Measurements from ENCODE around the gene OR10K1.

Gene OR10K1

DNA sequence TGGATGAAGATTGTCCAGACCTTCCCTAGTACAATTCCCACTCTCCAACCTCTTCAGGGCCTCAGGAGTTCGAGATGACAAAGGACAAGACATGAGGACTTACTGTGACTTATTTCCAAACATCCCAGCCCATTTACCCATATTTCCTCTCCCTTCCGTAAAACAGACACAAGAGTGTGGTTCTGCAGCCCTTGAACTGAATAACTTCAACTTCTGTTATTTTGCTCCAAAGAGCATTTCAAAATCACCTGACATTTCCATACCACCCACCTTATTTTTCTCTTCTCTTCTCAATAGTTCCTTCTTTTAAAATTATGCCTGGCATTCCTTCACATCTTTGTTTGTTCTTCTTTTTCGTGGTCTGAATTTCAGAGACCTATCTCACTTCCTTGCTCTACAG is 26.9 kb upstream of the OR10K1 start:
- H3K9me2 ChIP-seq (replicated peaks; ENCODE audit: control insufficient read depth, low read length): no peaks in the 10 kb centered on the region
- no peak overlapping the region for H3K4me2 ChIP-seq (ENCODE audit: low read length)
- TF ChIP-seq, protein P1, sequence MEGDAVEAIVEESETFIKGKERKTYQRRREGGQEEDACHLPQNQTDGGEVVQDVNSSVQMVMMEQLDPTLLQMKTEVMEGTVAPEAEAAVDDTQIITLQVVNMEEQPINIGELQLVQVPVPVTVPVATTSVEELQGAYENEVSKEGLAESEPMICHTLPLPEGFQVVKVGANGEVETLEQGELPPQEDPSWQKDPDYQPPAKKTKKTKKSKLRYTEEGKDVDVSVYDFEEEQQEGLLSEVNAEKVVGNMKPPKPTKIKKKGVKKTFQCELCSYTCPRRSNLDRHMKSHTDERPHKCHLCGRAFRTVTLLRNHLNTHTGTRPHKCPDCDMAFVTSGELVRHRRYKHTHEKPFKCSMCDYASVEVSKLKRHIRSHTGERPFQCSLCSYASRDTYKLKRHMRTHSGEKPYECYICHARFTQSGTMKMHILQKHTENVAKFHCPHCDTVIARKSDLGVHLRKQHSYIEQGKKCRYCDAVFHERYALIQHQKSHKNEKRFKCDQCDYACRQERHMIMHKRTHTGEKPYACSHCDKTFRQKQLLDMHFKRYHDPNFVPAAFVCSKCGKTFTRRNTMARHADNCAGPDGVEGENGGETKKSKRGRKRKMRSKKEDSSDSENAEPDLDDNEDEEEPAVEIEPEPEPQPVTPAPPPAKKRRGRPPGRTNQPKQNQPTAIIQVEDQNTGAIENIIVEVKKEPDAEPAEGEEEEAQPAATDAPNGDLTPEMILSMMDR (IDR thresholded peaks at IDR 0.05; ENCODE audit: low read depth, low read length, poor library complexity, severe bottlenecking): no peak
- TF ChIP-seq EZH2phosphoT487 (IDR thresholded peaks at IDR 0.05; ENCODE audit: borderline replicate concordance, low read length): no peak
- no peaks in the 10 kb centered on the region for H3F3A ChIP-seq (ENCODE audit: control insufficient read depth, insufficient read depth)
- no peaks in the 10 kb centered on the region for H4K20me1 ChIP-seq (ENCODE audit: control insufficient read depth, insufficient read depth, low read depth, low read length)
- H3K9me3 ChIP-seq (ENCODE audit: control insufficient read depth, insufficient read depth, low read length): no peaks in the 10 kb centered on the region
- H3K4me1 ChIP-seq (ENCODE audit: control insufficient read depth, low read length): no peaks in the 10 kb centered on the region
- no peak overlapping the region for H3K4me3 ChIP-seq (ENCODE audit: low read length)
- H3K27ac ChIP-seq (ENCODE audit: low read depth, low read length): no peak overlapping the region
- no peaks in the 10 kb centered on the region for H3K79me2 ChIP-seq (ENCODE audit: control insufficient read depth, low read length)
- peaks cover 4% of the 10 kb centered on the region for H3K27me3 ChIP-seq (ENCODE audit: control insufficient read depth, low read length)
- no peaks in the 10 kb centered on the region for H3K36me3 ChIP-seq (ENCODE audit: control insufficient read depth, low read length)

DNA sequence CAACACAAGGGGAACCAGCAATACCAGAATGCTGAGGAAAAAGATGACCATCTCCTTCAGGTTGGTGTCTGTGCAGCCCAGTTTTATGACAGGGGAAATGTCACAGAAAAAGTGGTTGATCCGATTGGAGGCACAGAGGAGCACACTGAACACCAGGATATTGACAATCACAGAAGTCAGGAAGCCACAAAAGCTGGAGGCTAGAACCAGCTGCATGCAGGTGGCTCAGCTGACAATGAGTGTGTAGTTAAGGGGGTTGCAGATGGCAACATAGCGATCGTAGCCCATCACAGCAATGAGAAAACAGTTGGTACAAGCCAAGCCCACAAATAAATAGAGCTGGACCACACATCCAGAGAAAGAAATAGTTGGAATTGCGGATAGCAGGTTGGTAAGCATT is 16.3 kb upstream of the OR10K1 start:
- Histone ChIP-seq H4K20me1 (ENCODE audit: control insufficient read depth, insufficient read depth, low read depth, low read length) (no peaks in the 10 kb centered on the region), H3K9me3 (ENCODE audit: control insufficient read depth, insufficient read depth, low read length) (no peaks in the 10 kb centered on the region), H3K9me2 (replicated peaks; ENCODE audit: control insufficient read depth, low read length) (no peaks in the 10 kb centered on the region), H3K36me3 (ENCODE audit: control insufficient read depth, low read length) (no peaks in the 10 kb centered on the region), H3K4me1 (ENCODE audit: control insufficient read depth, low read length) (no peaks in the 10 kb centered on the region), H3K4me3 (ENCODE audit: low read length) (no peak overlapping the region), H3K27ac (ENCODE audit: low read depth, low read length) (no peak overlapping the region), H3K27me3 (ENCODE audit: control insufficient read depth, low read length) (no peaks in the 10 kb centered on the region; the same call in 1 of the 2 replicates), H3K79me2 (ENCODE audit: control insufficient read depth, low read length) (no peaks in the 10 kb centered on the region), H3F3A (ENCODE audit: control insufficient read depth, insufficient read depth) (no peaks in the 10 kb centered on the region), H3K4me2 (ENCODE audit: low read length) (no peak overlapping the region)
- TF ChIP-seq, protein P1 (IDR thresholded peaks at IDR 0.05; ENCODE audit: low read depth, low read length, poor library complexity, severe bottlenecking): no peak
- TF ChIP-seq EZH2phosphoT487 (IDR thresholded peaks at IDR 0.05; ENCODE audit: borderline replicate concordance, low read length): no peak

DNA sequence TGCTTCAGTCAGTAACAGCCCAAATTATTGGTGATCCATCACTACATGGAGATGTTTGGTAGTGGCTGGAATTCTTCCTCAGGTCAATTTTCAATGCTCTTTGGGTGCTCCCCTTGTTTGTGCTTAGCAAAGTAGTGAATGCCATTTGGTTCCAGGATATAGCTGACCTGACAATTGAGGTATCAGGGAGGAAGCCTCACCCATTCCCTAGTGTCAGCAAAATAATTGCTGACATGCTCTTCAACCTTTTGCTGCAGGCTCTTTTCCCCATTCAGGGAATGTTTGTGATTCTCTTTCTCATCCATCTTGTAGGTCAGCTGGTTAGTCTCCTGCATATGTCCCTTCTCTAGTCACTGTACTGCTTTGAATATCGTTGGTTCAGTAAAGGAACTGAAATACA is 7.1 kb upstream of the OR10K1 start:
- H3K9me2 ChIP-seq (replicated peaks; ENCODE audit: control insufficient read depth, low read length): no peaks in the 10 kb centered on the region
- no peak for TF ChIP-seq EZH2phosphoT487 (IDR thresholded peaks at IDR 0.05; ENCODE audit: borderline replicate concordance, low read length)
- TF ChIP-seq, protein P1 (IDR thresholded peaks at IDR 0.05; ENCODE audit: low read depth, low read length, poor library complexity, severe bottlenecking): no peak
- H3F3A ChIP-seq (ENCODE audit: control insufficient read depth, insufficient read depth): no peaks in the 10 kb centered on the region
- no peak overlapping the region for H3K4me2 ChIP-seq (ENCODE audit: low read length)
- no peaks in the 10 kb centered on the region; the same call in 1 of the 2 replicates for H3K27me3 ChIP-seq (ENCODE audit: control insufficient read depth, low read length)
- H3K4me3 ChIP-seq (ENCODE audit: low read length): no peak overlapping the region
- H3K4me1 ChIP-seq (ENCODE audit: control insufficient read depth, low read length): no peaks in the 10 kb centered on the region
- H3K27ac ChIP-seq (ENCODE audit: low read depth, low read length): no peak overlapping the region
- H3K9me3 ChIP-seq (ENCODE audit: control insufficient read depth, insufficient read depth, low read length): no peaks in the 10 kb centered on the region; the same call in 1 of the 2 replicates
- H3K36me3 ChIP-seq (ENCODE audit: control insufficient read depth, low read length): no peaks in the 10 kb centered on the region
- no peaks in the 10 kb centered on the region for H3K79me2 ChIP-seq (ENCODE audit: control insufficient read depth, low read length)
- no peaks in the 10 kb centered on the region for H4K20me1 ChIP-seq (ENCODE audit: control insufficient read depth, insufficient read depth, low read depth, low read length)

All from DOHH2 (cell line).